Endodermal cell (in vitro differentiated cells): ENCODE results near the gene MSX1. TPM values are rescaled to one million over a fixed set of nuclear protein-coding genes. Genes with fewer than 3 reads are reported as not detected.

ENCODE experiments used
- DNase-seq: peaks from one replicate; pipeline ENCODE4 v3.0.0-alpha.2; 2017
- H3K27ac ChIP-seq: 2 replicates; pipeline ENCODE4 v1.5.1; 2013; ENCODE audit warnings: mild to moderate bottlenecking, low read depth, low read length, moderate library complexity
- H3K27me3 ChIP-seq: 2 replicates; pipeline ENCODE4 v1.6.1; 2013; ENCODE audit warnings: mild to moderate bottlenecking, low read length, moderate library complexity; ENCODE audit not compliant: insufficient read depth, control insufficient read depth, poor library complexity, severe bottlenecking
- H3K36me3 ChIP-seq: 2 replicates; pipeline ENCODE4 v1.7.0; 2013; ENCODE audit warnings: mild to moderate bottlenecking, low read length, moderate library complexity; ENCODE audit not compliant: control insufficient read depth, insufficient read depth
- H3K4me1 ChIP-seq: one replicate; pipeline ENCODE4 v1.7.0; 2013; ENCODE audit warnings: low read length; ENCODE audit not compliant: control insufficient read depth, insufficient read depth
- H3K4me3 ChIP-seq: 2 replicates; pipeline ENCODE4 v1.5.1; 2013; ENCODE audit warnings: mild to moderate bottlenecking, low read length, moderate library complexity
- H3K9ac ChIP-seq: 2 replicates; pipeline ENCODE4 v1.6.1; 2013; ENCODE audit warnings: mild to moderate bottlenecking, low read length, moderate library complexity; ENCODE audit not compliant: poor library complexity, severe bottlenecking; ENCODE audit errors: extremely low read depth
- H3K9me3 ChIP-seq: 2 replicates; pipeline ENCODE4 v1.6.1; 2013; ENCODE audit warnings: mild to moderate bottlenecking, low read length, moderate library complexity; ENCODE audit not compliant: control insufficient read depth
- H3K27ac Mint-ChIP-seq: 2 replicates; pipeline ENCODE4 v1.8.0; 2020; ENCODE audit warnings: mixed read lengths
- H3K27me3 Mint-ChIP-seq: 2 replicates; pipeline ENCODE4 v1.8.0; 2021; ENCODE audit warnings: mild to moderate bottlenecking, mixed read lengths; ENCODE audit not compliant: insufficient read depth
- H3K36me3 Mint-ChIP-seq: 2 replicates; pipeline ENCODE4 v1.8.0; 2020; ENCODE audit warnings: low read depth, mixed read lengths
- H3K4me1 Mint-ChIP-seq: 2 replicates; pipeline ENCODE4 v1.8.0; 2020; ENCODE audit warnings: mixed read lengths
- H3K4me3 Mint-ChIP-seq: 2 replicates; pipeline ENCODE4 v1.8.0; 2020; ENCODE audit warnings: mild to moderate bottlenecking, moderate library complexity, mixed read lengths
- H3K9me3 Mint-ChIP-seq: 2 replicates; pipeline ENCODE4 v1.8.0; 2020; ENCODE audit warnings: mild to moderate bottlenecking, mixed read lengths
- CTCF ChIP-seq: fragments of 200-600 bp; sonication (generic); conservative IDR thresholded peaks from 2 replicates; pipeline ENCODE4 v1.5.0; 2021; ENCODE audit warnings: antibody characterized with exemption, mild to moderate bottlenecking
- WGBS, 2 experiments: methylation state at CpG; one replicate each; pipeline versions ENCODE4 v1.1.5 to v1.1.7; 2013; ENCODE audit warnings: missing lambda C conversion rate in 2 of 2, mixed read lengths in 1 of 2; ENCODE audit not compliant: insufficient coverage in 1 of 2, insufficient read length in 1 of 2; 5-methylcytosine and 5-hydroxymethylcytosine counted together
- total RNA-seq, 2 donors: library from RNA; stranded (reverse); fragmentation: NEBNext Ultra II Directional in 1 of 2; extraction: Animal tissue kit (Norgen Biotek cat#: 25700) in 1 of 2; gene quantifications; 2 replicates in 1 of 2; 3 replicates in 1 of 2; pipeline ENCODE4 v1.2.1, GENCODE V29; 2021

Gene MSX1
- total RNA-seq, 2 donors from 2014 or later = 0.46 to 1.3 TPM

DNA sequence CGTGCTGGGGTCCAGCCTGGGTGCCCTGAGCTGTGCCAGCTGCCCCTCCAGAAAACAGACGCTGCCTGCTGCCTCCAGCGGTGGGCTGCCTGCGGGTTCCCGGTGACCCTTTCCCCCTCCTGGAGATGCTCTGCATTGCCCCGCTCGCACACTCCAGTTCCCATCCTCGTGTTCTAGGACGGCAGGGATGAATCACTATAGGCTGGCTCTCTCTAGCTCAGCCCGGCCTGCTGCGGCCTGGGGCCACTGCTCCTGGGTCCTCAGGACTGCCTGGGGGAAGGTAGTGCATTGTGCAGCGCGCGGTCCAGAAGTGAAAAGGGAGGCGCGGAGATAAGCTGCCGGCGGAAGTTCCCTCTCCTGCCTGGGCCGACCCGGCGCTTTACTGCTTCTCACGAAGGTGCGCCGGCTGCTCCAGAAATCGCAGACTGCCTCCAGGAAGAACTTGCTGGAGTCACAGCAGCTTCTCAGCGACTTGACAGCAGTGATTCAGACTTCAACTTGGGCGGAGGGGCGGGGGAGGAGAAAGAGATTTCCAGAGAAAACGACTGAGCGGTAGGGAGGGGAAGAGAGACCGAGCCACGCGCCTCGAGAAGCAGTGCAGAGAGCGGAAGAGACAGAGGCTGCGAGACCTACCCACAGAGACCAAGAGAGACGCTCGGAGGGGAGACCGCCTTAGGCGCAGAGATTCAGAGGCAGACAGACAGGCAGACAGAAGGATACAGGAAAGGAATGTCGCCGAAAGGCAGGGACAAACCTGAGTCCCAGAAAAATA, 6.7 kb upstream of the MSX1 start:
- Histone ChIP-seq H3K9ac (no peak overlapping the region), H3K36me3 (no peaks in the 10 kb centered on the region), H3K4me1 (peaks cover 5% of the 10 kb centered on the region), H3K4me3 (peak overlapping the region; percentile 81), H3K27ac (no peak overlapping the region), H3K9me3 (no peaks in the 10 kb centered on the region), H3K27me3 (peaks cover 96% of the 10 kb centered on the region)
- H3K4me3 Mint-ChIP-seq = peak overlapping the region; percentile 42
- H3K4me1 Mint-ChIP-seq = peaks cover 27% of the 10 kb centered on the region
- 2 to 4% methylated on average over 29 to 42 of the region's 42 CpGs for WGBS, 2 experiments
- peak; percentile 88 for DNase-seq
- no peaks in the 10 kb centered on the region for H3K36me3 Mint-ChIP-seq
- no peak overlapping the region for H3K27ac Mint-ChIP-seq
- TF ChIP-seq CTCF = peak; percentile 83
- H3K27me3 Mint-ChIP-seq = peaks cover 99% of the 10 kb centered on the region
- no peaks in the 10 kb centered on the region for H3K9me3 Mint-ChIP-seq

- Mint-ChIP-seq H3K4me1 (peaks cover 31% of the 10 kb centered on the region), H3K4me3 (peak overlapping the region; percentile 42), H3K27me3 (peaks cover 100% of the 10 kb centered on the region), H3K27ac (no peak overlapping the region), H3K9me3 (no peaks in the 10 kb centered on the region), H3K36me3 (no peaks in the 10 kb centered on the region)
- TF ChIP-seq CTCF = no peak
- H3K27me3 ChIP-seq = peaks cover 99% of the 10 kb centered on the region
- WGBS, 2 experiments = 2 to 3% methylated on average over 21 to 26 of the region's 26 CpGs
- peak overlapping the region; percentile 81 for H3K4me3 ChIP-seq
- H3K36me3 ChIP-seq = no peaks in the 10 kb centered on the region
- no peaks in the 10 kb centered on the region for H3K9me3 ChIP-seq
- H3K4me1 ChIP-seq = peaks cover 5% of the 10 kb centered on the region
- DNase-seq = peak; percentile 68
- no peak overlapping the region for H3K27ac ChIP-seq
- no peak overlapping the region for H3K9ac ChIP-seq
Measured at GRCh38 chr4:4853371-4853823, 6.1 kb upstream of the MSX1 start.

- Mint-ChIP-seq H3K4me3 (no peak overlapping the region), H3K27ac (no peak overlapping the region), H3K4me1 (peaks cover 36% of the 10 kb centered on the region), H3K36me3 (no peaks in the 10 kb centered on the region), H3K27me3 (peaks cover 100% of the 10 kb centered on the region), H3K9me3 (no peaks in the 10 kb centered on the region)
- no peak for TF ChIP-seq CTCF
- Histone ChIP-seq H3K36me3 (no peaks in the 10 kb centered on the region), H3K9me3 (no peaks in the 10 kb centered on the region), H3K4me3 (no peak overlapping the region), H3K4me1 (peaks cover 5% of the 10 kb centered on the region), H3K27me3 (peaks cover 99% of the 10 kb centered on the region), H3K9ac (no peak overlapping the region), H3K27ac (no peak overlapping the region)
- 14 to 20% methylated on average over 7 to 19 of the region's 24 CpGs for WGBS, 2 experiments
- DNase-seq = no peak
Measured at GRCh38 chr4:4853921-4854648, 5.4 kb upstream of the MSX1 start.
